PC-3 (cell line): ENCODE results near the gene AGBL1.

Experiments
- CTCF ChIP-seq: fragments of 300-600 bp; sonication (generic); conservative IDR thresholded peaks from 2 replicates; pipeline ENCODE4 v1.5.1; 2017; ENCODE audit warnings: antibody characterized with exemption, low read depth, mild to moderate bottlenecking, low read length
- EZH2 ChIP-seq: fragments of 300-600 bp; sonication (generic); IDR thresholded peaks from one replicate; pipeline ENCODE4 v1.6.1; 2017; ENCODE audit warnings: antibody characterized with exemption, mild to moderate bottlenecking, low read length; ENCODE audit not compliant: unreplicated experiment

GRCh38 chr15:86362555-86362954 is 282.9 kb downstream of the AGBL1 start:
- TF ChIP-seq EZH2 (no peak), CTCF (no peak)
